DOHH2 (cell line): ENCODE data around the gene PTGDR2.

Experiments
- CTCF ChIP-seq: fragments of 200-600 bp; sonication (generic); IDR thresholded peaks from one replicate; pipeline ENCODE4 v1.5.1; 2014; ENCODE audit warnings: antibody characterized with exemption, mild to moderate bottlenecking, low read depth, low read length; ENCODE audit not compliant: poor library complexity, severe bottlenecking
- EZH2phosphoT487 ChIP-seq: fragments of 200-600 bp; sonication (generic); IDR thresholded peaks from 2 replicates; pipeline ENCODE4 v1.6.1; 2017; ENCODE audit warnings: borderline replicate concordance, mild to moderate bottlenecking, antibody characterized with exemption, low read length, moderate library complexity, mixed read lengths

DNA sequence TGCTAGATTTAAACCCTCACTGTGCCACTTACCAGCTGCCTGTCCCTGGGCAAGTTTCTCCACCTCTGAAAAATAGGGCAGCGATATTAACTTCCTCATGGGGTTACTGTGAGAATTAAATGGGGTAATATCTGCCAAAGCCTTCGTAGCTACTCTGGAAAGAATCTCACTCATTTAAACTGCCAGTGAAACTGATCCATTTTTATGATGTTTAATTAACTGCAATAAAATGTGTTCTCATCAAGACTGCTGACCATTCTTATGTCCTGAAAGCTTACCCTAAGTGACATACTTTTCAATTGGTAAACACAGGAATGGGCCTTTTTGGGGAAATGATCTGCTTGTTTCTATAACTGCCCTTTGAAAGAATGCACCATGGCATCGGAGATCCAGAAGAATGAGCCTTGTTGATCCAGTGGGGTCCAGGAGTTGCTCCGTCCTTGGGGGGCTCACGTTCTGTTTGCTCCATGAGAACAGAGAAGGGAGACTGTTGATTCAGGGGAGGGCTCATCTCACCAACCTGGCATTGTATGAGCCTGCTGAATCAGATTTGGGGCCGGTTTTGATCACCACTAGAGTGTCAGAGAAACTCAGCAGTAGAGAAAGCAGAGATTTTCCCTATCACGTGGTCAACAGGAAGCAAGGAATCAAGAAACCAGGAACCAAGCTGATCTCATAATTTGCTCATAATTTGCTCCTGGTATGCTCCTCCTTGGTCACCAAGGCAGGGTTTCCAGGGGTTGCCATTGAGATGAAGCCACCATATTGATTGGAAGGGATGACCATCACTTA lies 20.8 kb downstream of the PTGDR2 start:
- TF ChIP-seq CTCF (no peak), EZH2phosphoT487 (no peak)
